KOPT-K1 (cell line): ENCODE results near the gene FN1.

ENCODE experiments used
- H3K27ac ChIP-seq: fragments of 200-600 bp; sonication (generic); 2 replicates; pipeline ENCODE4 v1.5.1; 2016; ENCODE audit warnings: antibody characterized with exemption, mild to moderate bottlenecking, low read depth, low read length; ENCODE audit not compliant: poor library complexity, severe bottlenecking
- H3K36me3 ChIP-seq: fragments of 200-600 bp; sonication (generic); 2 replicates; pipeline ENCODE4 v1.5.1; 2017; ENCODE audit warnings: antibody characterized with exemption, mild to moderate bottlenecking, low read length, moderate library complexity; ENCODE audit not compliant: insufficient read depth
- H3K9me3 ChIP-seq: fragments of 200-600 bp; sonication (generic); 2 replicates; pipeline ENCODE4 v1.5.1; 2017; ENCODE audit warnings: antibody characterized with exemption, low read length, mild to moderate bottlenecking; ENCODE audit not compliant: insufficient read depth, poor library complexity, severe bottlenecking

Gene FN1

GRCh38 chr2:215377283-215377682, 58.6 kb downstream of the FN1 start:
- H3K9me3 ChIP-seq = no peaks in the 10 kb centered on the region
- no peak overlapping the region for H3K27ac ChIP-seq
- H3K36me3 ChIP-seq = no peaks in the 10 kb centered on the region

- Histone ChIP-seq H3K9me3 (no peaks in the 10 kb centered on the region), H3K36me3 (no peaks in the 10 kb centered on the region)
These were observed 59.6 kb downstream of the FN1 start for GRCh38 chr2:215376103-215376780.

GRCh38 chr2:215375467-215375830, 60.4 kb downstream of the FN1 start:
- no peaks in the 10 kb centered on the region for H3K36me3 ChIP-seq
- no peaks in the 10 kb centered on the region for H3K9me3 ChIP-seq

More at GRCh38 chr2:215376103-215376780, 59.6 kb downstream of the FN1 start:
- H3K27ac ChIP-seq = no peak overlapping the region

GRCh38 chr2:215374642-215375466, 61.0 kb downstream of the FN1 start:
- H3K36me3 ChIP-seq = no peaks in the 10 kb centered on the region
- no peaks in the 10 kb centered on the region for H3K9me3 ChIP-seq
- H3K27ac ChIP-seq = no peak overlapping the region

More at GRCh38 chr2:215375467-215375830, 60.4 kb downstream of the FN1 start:
- H3K27ac ChIP-seq = no peak overlapping the region

- no peak overlapping the region for H3K27ac ChIP-seq
- no peaks in the 10 kb centered on the region for H3K9me3 ChIP-seq
- no peaks in the 10 kb centered on the region for H3K36me3 ChIP-seq
These were observed 61.9 kb downstream of the FN1 start for GRCh38 chr2:215374002-215374401.

GRCh38 chr2:215372968-215373649, 62.8 kb downstream of the FN1 start:
- Histone ChIP-seq H3K27ac (no peak overlapping the region), H3K36me3 (peaks cover 2% of the 10 kb centered on the region; the same call in 1 of the 2 replicates)

GRCh38 chr2:215371915-215372897, 63.7 kb downstream of the FN1 start:
- Histone ChIP-seq H3K9me3 (no peaks in the 10 kb centered on the region), H3K27ac (no peak overlapping the region), H3K36me3 (peaks cover 6% of the 10 kb centered on the region; the same call in 1 of the 2 replicates)

More at GRCh38 chr2:215372968-215373649, 62.8 kb downstream of the FN1 start:
- no peaks in the 10 kb centered on the region for H3K9me3 ChIP-seq

GRCh38 chr2:215370112-215370965, 65.5 kb downstream of the FN1 start:
- Histone ChIP-seq H3K9me3 (no peaks in the 10 kb centered on the region), H3K36me3 (peaks cover 13% of the 10 kb centered on the region; the same call in 1 of the 2 replicates), H3K27ac (no peak overlapping the region)

GRCh38 chr2:215369181-215369760, 66.6 kb downstream of the FN1 start:
- no peak overlapping the region for H3K27ac ChIP-seq
- peaks cover 23% of the 10 kb centered on the region for H3K36me3 ChIP-seq
- no peaks in the 10 kb centered on the region for H3K9me3 ChIP-seq

- Histone ChIP-seq H3K36me3 (peaks cover 32% of the 10 kb centered on the region), H3K27ac (no peak overlapping the region), H3K9me3 (no peaks in the 10 kb centered on the region)
These were observed 67.4 kb downstream of the FN1 start for GRCh38 chr2:215368493-215368809.

GRCh38 chr2:215367662-215368492, 68.0 kb downstream of the FN1 start:
- Histone ChIP-seq H3K36me3 (peaks cover 37% of the 10 kb centered on the region), H3K27ac (no peak overlapping the region), H3K9me3 (no peaks in the 10 kb centered on the region)

- Histone ChIP-seq H3K36me3 (peaks cover 48% of the 10 kb centered on the region), H3K9me3 (no peaks in the 10 kb centered on the region), H3K27ac (no peak overlapping the region)
These were observed 69.3 kb downstream of the FN1 start for GRCh38 chr2:215366440-215367032.
